ENCODE results near the gene CENPN. TPM values are rescaled to one million over a fixed set of nuclear protein-coding genes. Genes with fewer than 3 reads are reported as not detected.

The CENPN gene
- total RNA-seq, 1 experiment from 2014 or later, result 76.7 TPM

DNA sequence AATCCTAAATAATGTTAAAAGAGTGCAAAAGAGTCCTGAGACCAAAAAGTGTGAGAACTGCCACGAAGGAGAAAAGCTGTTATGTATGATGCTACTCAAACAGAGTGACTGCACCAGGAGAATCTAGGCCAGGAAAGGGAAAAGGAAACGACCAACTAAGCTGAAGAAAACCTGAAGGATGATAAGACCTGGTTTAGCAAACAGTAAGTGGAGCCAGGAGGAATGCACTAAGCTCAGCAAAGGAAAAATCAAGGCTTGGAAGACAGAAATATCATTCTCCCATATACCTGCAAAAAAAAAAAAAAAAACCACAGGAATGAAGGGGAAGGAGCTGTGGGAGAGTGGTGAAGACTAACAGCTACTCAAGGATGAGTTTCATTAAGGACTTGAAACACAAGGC is 21.4 kb upstream of the CENPN start:
- no peak overlapping the region for H3K4me2 ChIP-seq (ENCODE audit: low read length)
- RAD21 ChIA-PET (ENCODE audit: low non-redundant PET in 1 of 2, low total read pairs in 2 of 2, uncharacterized antibody in 2 of 2, unreplicated experiment in 2 of 2), result no interaction called here
- POLR2A ChIA-PET, result no interaction called here
- peaks cover 91% of the 10 kb centered on the region for H3K79me2 ChIP-seq (ENCODE audit: insufficient read depth, low read length)
- CTCF ChIA-PET, result interaction anchor here (0.9 to 1.4 kb wide), 2 partner anchors 11 to 19 kb away, joined by 3 to 5 read pairs; no protein-coding TSS in a partner anchor
- no peaks in the 10 kb centered on the region for H3K9me2 ChIP-seq (ENCODE audit: insufficient read depth)
- no peak overlapping the region for H3K27ac ChIP-seq (ENCODE audit: low read depth, low read length)
- DNase-seq (ENCODE audit: low read depth, low spot score) (no peak), ATAC-seq (no peak)
- no peaks in the 10 kb centered on the region for H3K27me3 ChIP-seq (ENCODE audit: insufficient read depth, low read length)
- no peak overlapping the region for H3K9ac ChIP-seq (ENCODE audit: low read length)
- peaks cover 11% of the 10 kb centered on the region; the same call in 1 of the 2 replicates for H4K20me1 ChIP-seq (ENCODE audit: insufficient read depth)
- no peaks in the 10 kb centered on the region for H3K9me3 ChIP-seq (ENCODE audit: control insufficient read depth in 1 of 2, insufficient read depth in 1 of 2, low read depth in 1 of 2, low read length in 2 of 2)
- TF ChIP-seq ZNF274 (IDR thresholded peaks at IDR 0.05; ENCODE audit: low read depth, low read length) (no peak), SP1 (IDR thresholded peaks at IDR 0.05; ENCODE audit: low read depth) (no peak)
- TF ChIP-seq, protein P1, sequence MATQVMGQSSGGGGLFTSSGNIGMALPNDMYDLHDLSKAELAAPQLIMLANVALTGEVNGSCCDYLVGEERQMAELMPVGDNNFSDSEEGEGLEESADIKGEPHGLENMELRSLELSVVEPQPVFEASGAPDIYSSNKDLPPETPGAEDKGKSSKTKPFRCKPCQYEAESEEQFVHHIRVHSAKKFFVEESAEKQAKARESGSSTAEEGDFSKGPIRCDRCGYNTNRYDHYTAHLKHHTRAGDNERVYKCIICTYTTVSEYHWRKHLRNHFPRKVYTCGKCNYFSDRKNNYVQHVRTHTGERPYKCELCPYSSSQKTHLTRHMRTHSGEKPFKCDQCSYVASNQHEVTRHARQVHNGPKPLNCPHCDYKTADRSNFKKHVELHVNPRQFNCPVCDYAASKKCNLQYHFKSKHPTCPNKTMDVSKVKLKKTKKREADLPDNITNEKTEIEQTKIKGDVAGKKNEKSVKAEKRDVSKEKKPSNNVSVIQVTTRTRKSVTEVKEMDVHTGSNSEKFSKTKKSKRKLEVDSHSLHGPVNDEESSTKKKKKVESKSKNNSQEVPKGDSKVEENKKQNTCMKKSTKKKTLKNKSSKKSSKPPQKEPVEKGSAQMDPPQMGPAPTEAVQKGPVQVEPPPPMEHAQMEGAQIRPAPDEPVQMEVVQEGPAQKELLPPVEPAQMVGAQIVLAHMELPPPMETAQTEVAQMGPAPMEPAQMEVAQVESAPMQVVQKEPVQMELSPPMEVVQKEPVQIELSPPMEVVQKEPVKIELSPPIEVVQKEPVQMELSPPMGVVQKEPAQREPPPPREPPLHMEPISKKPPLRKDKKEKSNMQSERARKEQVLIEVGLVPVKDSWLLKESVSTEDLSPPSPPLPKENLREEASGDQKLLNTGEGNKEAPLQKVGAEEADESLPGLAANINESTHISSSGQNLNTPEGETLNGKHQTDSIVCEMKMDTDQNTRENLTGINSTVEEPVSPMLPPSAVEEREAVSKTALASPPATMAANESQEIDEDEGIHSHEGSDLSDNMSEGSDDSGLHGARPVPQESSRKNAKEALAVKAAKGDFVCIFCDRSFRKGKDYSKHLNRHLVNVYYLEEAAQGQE (IDR thresholded peaks at IDR 0.05; ENCODE audit: low read depth), result no peak
- TF ChIP-seq, protein P2, sequence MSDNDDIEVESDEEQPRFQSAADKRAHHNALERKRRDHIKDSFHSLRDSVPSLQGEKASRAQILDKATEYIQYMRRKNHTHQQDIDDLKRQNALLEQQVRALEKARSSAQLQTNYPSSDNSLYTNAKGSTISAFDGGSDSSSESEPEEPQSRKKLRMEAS (IDR thresholded peaks at IDR 0.05), result no peak
- TF ChIP-seq, protein P3, sequence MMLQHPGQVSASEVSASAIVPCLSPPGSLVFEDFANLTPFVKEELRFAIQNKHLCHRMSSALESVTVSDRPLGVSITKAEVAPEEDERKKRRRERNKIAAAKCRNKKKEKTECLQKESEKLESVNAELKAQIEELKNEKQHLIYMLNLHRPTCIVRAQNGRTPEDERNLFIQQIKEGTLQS (IDR thresholded peaks at IDR 0.05), result no peak
- no TSS peak for BruUV-seq (replicated peaks)
- no peak overlapping the region for H3K4me3 ChIP-seq (replicated peaks in 1 of 2; ENCODE audit: low read depth in 1 of 2, low read length in 2 of 2)
- intact Hi-C loops (cut with micrococcal nuclease), result no loop called here
- H3K36me3 ChIP-seq (ENCODE audit: control insufficient read depth in 1 of 2, insufficient read depth in 2 of 2, low read length in 2 of 2), result 0 out of 4 replicates have a peak, but pooled peaks cover 0 to 1% of the 10 kb centered on the region in 2 experiments
- H3K4me1 ChIP-seq (ENCODE audit: control insufficient read depth in 1 of 2, insufficient read depth in 2 of 2, low read length in 2 of 2), result no peaks in the 10 kb centered on the region
- H2AFZ ChIP-seq (ENCODE audit: low read depth, low read length, poor library complexity, severe bottlenecking), result no peak overlapping the region
